ENCODE data around the gene TMEM143.
"Not testable (repeated sequence)": the region's sequence is repeated elsewhere in the genome, so short reads cannot be mapped to it uniquely, and the experiment has no call there.

The TMEM143 gene

GRCh38 chr19:48325265-48325910 lies 38.4 kb downstream of the TMEM143 start, which contains the start of gene EMP3:
Gene EMP3 (plus strand): TSS chr19:48325552. CDS start chr19:48326845, 1,293 bp downstream.
- DNase-seq, result peak; percentile 69

GRCh38 chr19:48321622-48322591 lies 41.8 kb downstream of the TMEM143 start:
- peak; percentile 97 for DNase-seq

DNA sequence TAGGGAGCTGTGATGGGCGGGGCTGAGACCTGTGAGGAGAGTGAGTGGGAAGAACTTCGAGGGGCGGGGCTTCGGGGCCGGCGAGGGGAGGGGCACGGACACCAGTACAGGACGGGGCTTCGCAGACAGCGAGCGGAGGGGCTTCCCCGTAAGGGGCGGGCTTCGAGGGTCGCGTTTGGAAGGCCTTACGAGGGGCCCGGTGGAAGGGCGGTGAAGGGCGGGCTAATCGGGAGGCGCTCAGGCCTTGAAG lies 42.4 kb downstream of the TMEM143 start:
- DNase-seq, result peak; percentile 90

- DNase-seq, result peak; percentile 85
Measured at GRCh38 chr19:48319647-48320541, 43.8 kb downstream of the TMEM143 start.

GRCh38 chr19:48318286-48318987 lies 45.3 kb downstream of the TMEM143 start:
- DNase-seq, result no peak

- not testable (repeated sequence) for DNase-seq
Measured at GRCh38 chr19:48317708-48317960, 46.1 kb downstream of the TMEM143 start.

GRCh38 chr19:48315712-48316111 lies 48.0 kb downstream of the TMEM143 start:
- no peak for DNase-seq

DNA sequence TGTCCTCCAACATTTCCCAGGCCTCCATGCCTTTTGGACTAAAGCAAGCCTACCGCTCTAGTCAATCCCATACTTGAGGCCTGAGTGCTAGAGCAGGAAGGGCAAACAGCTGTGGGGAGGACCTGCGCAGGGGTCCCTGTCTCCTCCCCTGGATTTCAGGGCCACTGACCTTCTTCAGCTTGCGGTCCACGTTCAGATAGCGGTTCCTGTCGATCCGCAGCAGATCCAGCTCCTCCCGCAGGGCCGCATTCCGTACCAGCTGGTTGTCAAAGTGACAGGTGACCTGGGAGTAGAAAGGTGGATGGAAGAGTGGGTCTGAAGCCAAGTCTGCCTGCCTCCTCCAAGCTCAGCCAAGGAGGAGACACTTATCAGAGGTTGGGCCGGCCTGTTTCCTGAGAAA lies 52.4 kb downstream of the TMEM143 start:
- no peak for DNase-seq

- DNase-seq, result no peak
Measured at GRCh38 chr19:48310227-48310626, 53.5 kb downstream of the TMEM143 start.

DNA sequence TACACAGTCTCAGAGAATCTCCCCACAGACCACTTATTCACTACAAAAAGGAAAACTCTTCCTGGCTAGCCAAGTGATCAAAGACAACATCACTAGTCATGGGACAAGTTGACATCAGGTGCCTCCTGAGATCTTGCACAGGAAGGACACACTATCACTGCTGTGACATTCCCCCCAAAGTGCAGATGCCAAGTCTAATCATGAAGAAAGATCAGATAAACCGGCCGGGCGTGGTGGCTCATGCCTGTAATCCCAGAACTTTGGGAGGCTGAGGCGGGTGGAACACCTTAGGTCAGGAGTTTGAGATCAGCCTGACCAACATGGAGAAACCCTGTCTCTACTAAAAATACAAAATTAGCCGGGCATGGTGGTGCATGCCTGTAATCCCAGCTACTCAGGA lies 54.0 kb downstream of the TMEM143 start:
- not testable (repeated sequence) for DNase-seq

DNA sequence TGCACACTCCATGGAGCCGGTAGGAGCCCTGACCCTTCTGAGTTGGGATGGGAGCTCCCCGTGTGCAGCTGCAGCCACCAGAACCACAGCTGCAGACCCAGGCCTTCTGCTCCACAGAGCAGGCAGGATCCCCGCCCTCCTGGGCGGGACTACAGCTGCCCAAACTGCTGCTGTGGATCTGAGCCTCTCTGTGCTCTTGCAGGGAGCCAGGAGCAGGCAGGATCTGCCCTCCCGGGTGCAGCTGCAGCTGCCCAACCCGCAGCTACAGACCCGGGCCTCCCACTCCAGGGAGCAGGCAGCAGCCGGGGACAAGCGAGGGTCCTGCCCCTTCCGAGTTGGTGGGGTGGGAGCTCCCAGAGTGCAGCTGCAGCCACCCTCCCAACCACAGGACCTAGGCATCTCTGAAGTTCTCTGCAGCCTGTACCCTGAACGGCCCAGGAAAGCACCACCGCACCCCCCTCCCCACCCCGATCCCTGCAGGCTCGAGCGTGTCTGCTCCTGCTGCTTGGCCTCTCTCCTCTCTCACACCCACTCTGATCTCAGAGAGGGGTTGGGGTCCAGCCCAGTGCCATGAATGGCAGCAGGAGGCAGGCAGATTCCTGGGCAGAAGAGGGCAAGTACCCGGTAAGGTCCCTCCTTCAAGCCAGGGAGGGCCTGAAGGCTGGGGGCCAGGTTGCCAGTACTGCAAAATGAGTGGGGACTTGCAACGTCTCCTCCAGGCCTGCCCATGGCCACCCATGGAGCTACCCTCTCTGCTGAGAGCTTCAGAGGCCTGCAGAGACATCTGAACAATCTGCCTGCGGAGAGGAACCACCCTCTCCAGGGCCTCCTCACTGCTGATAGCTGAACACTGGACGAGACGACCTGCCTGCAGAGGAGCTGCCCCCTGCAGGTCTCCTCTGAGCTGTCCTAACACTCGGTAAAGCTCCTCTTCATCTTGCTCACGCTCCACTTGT lies 54.8 kb downstream of the TMEM143 start:
- DNase-seq, result peak; percentile 68

- DNase-seq, result no peak
Measured at GRCh38 chr19:48303866-48304265, 59.9 kb downstream of the TMEM143 start.

GRCh38 chr19:48303367-48303766 lies 60.4 kb downstream of the TMEM143 start:
- no peak for DNase-seq

GRCh38 chr19:48302600-48302959 lies 61.2 kb downstream of the TMEM143 start:
- no peak for DNase-seq

DNA sequence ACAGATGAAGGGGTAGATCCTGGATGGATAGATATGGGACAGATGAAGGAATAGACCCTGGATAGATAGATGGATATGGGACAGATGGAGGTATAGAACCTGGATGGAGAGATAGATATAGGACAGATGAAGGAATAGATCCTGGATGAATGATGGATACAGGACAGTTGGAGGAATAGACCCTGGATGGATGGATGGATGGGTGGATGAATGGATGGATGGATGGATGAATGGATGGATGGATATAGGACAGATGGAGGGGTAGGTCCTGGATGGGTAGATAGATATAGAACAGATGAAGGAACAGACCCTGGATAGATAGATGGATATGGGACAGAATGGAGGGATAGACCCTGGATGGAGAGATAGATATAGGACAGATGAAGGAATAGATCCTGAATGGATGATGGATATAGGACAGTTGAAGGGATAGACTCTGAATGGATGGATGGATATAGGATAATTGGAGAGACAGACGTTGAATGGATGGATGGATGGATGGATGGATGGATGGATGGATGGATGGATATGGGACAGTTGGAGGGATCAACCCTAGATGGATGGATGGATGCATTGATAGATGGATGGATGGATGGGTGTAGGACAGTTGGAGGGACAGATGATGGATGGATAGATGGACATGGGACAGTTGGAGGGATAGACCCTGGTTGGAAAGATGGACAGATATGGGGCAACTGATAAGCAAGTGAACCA lies 61.7 kb downstream of the TMEM143 start:
- no peak for DNase-seq

- no peak for DNase-seq
Measured at GRCh38 chr19:48297975-48298374, 65.8 kb downstream of the TMEM143 start.

- no peak for DNase-seq
Measured at GRCh38 chr19:48296963-48297734, 66.6 kb downstream of the TMEM143 start.

DNA sequence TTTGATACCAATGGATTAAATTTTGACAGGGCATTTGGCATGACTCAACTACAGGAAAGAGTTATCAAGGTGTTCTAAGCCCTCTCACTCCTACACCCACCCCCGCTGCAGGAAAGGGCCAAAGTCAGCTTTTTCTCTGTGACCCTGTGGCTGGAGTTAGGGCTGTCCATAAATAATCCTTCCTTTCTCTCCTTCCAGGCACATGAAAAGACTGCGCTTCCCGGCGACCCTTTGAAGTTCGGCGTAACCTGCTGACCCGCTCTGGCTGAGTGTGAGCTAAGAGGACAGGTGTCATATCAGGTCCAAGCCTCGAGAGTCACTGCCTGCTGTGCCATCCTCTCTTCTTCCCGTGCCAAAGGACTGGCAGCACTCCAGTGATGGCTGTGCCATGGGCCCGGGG lies 68.3 kb downstream of the TMEM143 start:
- DNase-seq, result no peak

- DNase-seq, result no peak
Measured at GRCh38 chr19:48292798-48293197, 70.9 kb downstream of the TMEM143 start.

DNA sequence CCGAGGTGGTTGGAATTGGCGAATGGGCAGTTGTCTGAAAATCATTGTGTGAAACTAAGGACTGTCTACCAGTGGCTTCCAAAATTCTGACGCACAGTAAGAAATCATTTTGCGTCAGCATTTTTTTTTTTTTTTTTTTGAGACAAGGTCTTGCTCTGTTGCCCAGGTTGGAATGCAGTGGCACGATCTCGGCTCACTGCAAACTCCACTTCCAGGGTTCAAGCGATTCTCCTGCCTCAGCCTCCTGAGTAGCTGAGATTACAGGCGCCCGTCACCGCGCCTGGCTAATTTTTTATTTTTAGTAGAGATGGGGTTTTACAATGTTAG lies 72.3 kb downstream of the TMEM143 start:
- DNase-seq, result not testable (repeated sequence)
